GM12865 (cell line): Measurements from ENCODE around the gene MSMB.
"Not testable (repeated sequence)": the region's sequence is repeated elsewhere in the genome, so short reads cannot be mapped to it uniquely, and the experiment has no call there.

Source experiments
- DNase-seq: peaks from one replicate; pipeline ENCODE4 v3.0.0; 2010; ENCODE audit warnings: low read depth
- H3K4me3 ChIP-seq: 2 replicates; pipeline ENCODE4 v1.5.1; 2011; ENCODE audit warnings: mild to moderate bottlenecking, low read depth, low read length, control low read depth
- TF ChIP-seq, protein P1 (sequence below): IDR thresholded peaks from 2 replicates; pipeline ENCODE4 v1.5.1; 2011; ENCODE audit warnings: low read length, control low read depth, low read depth, inconsistent platforms; ENCODE audit not compliant: insufficient read depth; ENCODE audit errors: missing control alignments

The MSMB gene

DNA sequence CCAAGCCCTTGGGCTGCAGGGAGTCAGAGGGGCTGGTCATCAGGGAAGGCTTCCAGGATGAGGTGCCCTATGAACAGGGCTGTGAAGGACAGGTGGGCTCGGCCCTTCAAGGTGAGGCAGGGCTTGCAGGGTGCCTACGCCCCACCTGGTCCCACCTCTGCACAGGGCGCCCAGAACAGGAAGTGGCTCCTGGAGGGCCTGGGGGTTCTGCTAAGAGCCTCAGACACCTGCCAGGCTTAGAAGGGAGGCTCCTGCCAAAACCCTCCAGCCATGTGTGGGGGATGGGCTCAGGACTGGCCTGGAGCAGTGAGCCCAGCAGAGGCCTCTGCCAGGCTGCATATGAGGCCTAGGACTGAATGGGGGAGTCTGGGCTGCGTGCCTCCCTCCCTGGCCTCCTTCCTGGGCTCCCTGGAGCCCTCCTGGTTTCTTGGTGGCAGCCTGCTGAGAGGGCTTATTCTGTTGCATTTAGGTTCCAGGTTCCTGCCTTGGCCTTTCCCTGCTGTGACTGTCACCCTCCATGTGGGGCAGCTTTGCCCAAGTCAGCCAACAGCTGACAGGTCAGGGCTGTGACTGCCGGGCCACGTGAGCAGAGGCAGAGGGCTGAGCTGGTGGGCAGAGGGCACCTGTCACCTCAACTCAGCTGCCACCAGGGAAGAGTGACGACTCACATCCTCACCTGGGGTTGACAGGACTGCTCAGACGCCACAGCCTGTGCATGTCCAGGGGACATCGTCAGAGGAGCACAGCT, 45.2 kb upstream of the MSMB start:
- no peak overlapping the region for H3K4me3 ChIP-seq
- TF ChIP-seq, protein P1, sequence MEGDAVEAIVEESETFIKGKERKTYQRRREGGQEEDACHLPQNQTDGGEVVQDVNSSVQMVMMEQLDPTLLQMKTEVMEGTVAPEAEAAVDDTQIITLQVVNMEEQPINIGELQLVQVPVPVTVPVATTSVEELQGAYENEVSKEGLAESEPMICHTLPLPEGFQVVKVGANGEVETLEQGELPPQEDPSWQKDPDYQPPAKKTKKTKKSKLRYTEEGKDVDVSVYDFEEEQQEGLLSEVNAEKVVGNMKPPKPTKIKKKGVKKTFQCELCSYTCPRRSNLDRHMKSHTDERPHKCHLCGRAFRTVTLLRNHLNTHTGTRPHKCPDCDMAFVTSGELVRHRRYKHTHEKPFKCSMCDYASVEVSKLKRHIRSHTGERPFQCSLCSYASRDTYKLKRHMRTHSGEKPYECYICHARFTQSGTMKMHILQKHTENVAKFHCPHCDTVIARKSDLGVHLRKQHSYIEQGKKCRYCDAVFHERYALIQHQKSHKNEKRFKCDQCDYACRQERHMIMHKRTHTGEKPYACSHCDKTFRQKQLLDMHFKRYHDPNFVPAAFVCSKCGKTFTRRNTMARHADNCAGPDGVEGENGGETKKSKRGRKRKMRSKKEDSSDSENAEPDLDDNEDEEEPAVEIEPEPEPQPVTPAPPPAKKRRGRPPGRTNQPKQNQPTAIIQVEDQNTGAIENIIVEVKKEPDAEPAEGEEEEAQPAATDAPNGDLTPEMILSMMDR: no peak
- DNase-seq: no peak

DNA sequence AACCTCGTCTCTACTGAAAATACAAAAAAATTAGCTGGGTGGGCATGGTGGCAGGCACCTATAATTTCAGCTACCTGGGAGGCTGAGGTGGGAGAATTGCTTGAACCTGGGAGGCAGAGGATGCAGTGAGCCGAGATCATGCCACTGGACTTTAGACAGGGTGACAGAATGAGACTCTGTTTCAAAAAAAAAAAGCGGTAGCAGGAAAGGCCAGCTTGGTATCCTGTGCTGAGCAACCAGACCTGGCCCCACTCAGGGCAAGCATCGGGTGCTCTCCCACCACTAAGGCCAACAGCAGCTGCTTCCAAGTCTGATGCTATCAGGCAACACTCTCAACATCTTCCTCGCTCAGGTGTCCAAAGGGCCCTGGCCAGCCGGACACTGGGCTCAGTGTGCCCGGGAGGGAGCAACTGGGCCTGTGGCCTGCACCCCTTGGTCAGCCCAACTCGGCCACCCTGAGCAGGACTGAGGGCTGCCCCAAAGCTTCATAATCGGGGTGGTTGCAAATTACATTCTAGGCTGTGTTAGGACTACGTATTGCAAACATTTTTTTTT, 44.3 kb upstream of the MSMB start:
- TF ChIP-seq, protein P1: no peak
- H3K4me3 ChIP-seq: no peak overlapping the region
- no peak for DNase-seq

DNA sequence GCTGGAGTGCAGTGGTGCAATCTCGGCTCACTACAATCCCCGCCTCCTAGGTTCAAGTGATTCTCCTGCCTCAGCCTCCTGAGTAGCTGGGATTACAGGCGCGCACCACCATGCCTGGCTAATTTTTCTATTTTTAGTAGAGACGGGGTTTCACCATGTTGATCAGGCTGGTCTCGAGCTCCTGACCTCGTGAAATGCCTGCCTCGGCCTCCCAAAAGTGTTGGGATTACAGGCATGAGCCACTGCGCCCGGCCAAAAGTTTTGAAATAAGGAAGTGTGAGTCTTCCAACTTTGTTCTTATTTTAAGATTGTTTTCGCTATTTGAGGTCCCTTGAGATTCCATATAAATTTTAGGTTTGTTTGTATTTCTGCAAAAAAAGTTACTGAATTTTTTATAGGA, 41.3 kb upstream of the MSMB start:
- DNase-seq, H3K4me3 ChIP-seq: not testable (repeated sequence)

DNA sequence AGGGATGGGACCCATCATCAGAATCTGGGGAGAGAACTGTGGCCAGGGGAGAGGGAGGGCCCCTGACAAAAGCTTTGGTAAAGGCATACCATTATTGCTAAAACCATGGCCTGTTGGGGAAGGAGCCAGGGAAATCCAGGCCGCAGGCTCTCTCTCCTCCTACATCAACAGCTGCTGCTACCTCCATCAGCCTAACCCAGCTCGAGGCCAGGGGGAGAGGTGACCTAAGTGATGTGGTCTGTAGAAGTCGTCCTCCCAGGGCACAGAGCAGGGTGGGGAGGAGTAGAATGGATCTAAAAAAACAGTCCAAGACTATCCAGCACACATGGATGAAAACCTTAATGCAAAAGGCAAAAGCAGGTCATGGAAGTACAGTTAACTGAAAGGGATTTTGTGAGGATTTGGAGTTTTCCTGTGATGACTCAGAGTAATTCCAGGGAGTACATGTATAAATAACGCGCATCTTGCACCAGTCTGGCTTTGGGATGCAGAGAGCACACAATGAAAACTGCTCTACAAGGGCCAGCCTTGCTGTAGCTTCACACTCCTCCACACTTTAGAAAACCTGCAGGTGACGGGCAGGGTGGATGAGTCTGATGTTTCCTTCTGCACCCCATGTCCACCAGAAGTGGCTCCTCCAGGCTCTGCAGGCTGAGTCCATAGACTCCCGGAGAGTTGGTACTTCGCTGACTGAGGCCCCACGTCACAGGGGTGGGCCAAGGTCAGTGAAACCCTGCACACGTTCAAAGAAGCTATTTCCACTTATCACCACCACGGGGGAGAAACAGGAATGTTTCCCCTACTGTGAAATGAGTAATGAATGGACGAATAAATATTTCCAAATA, 38.5 kb upstream of the MSMB start:
- TF ChIP-seq, protein P1: no peak

DNA sequence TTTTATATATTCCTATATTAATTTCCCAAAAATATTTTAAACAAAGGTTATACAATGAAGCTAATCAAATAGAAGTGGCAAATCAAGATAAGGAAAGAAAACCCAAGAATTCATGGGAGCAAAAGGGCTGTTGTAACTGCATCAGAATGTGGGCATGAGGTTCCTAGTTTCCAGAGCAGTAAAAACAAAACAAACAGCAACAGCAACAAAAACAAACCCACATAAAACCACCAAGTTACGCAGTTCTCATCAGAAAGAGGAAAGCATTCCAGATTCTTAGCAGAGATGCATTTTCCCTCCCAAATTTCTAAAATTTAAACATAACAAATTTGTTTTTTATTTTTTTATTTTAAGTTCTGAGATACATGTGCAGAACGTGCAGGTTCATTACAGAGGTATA, 34.8 kb upstream of the MSMB start:
- no peak overlapping the region for H3K4me3 ChIP-seq
- TF ChIP-seq, protein P1: no peak
- DNase-seq: no peak

More for the DNA sequence above, 38.5 kb upstream of the MSMB start:
- H3K4me3 ChIP-seq: no peak overlapping the region
- no peak for DNase-seq

DNA sequence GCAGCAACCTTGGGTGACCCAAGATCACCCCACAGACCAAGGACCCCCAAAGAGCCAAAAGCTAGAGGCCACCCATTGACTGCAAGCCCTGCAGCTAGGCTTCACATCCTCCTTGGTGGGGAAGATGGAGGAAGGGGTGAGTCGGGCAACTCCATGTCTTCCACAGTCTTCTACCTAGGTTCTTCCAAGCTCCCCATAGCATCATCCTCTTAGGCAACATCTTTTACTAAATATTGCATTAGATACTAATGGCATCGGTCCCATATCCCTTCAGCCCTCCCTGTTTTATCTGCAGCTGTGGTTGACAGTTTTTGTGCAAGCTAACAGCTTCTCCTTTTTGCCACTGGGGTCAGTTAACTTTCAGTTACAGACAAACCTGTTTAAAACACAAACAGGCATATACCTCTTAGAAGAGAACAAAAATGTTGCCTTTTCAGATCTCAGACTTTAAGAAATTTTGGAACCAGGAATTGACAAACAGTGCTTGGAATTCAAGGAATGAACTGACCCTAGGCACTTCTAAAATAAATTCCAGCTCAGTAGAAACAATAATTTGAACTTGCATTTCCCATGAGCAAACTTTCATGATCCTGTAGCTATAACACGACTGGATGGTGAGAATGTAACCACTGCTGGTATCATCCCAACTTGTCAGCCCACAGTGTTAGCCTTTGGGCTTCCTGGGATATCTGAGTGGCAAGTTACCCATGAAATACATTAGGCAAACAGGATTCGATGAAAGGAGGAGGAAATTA, 33.9 kb upstream of the MSMB start:
- TF ChIP-seq, protein P1: no peak
- H3K4me3 ChIP-seq: no peak overlapping the region
- DNase-seq: no peak

DNA sequence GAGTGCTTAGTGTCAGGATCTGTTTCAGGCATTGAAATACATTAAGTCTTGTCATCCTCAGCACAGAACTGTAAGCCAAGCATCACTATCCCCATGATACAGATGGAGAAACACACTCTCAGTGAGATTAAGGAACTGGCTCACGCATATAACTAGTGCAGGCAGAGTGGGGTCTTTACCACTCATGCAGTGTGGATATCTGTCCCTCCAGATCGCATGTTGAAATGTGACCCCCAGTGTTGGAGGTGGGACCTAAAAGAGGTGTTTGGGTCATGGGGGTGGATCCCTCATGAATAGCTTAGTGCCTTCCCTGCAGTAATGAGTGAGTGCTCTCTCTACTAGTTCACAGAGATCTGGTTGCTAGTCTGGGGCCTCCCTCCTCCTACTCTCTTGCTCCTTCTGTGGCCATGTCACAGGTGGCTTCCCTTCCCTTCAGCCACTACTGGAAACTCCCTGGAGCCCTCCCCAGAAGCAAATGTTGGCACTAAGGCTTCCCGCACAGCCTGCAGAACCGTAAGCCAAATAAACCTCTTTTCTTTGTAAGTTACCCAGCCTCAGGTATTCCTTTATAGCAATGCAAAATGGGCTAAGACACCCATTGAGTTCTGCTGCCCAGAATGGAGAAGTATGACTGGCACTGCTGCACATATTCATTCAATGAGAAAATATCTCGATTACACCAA, 31.8 kb upstream of the MSMB start:
- no peak for DNase-seq
- TF ChIP-seq, protein P1: no peak
- H3K4me3 ChIP-seq: no peak overlapping the region
